ENCODE results near the gene UBE2L5. TPM values are rescaled to one million over a fixed set of nuclear protein-coding genes. Genes with fewer than 3 reads are reported as not detected.

UBE2L5 gene
- total and polyA plus RNA-seq, 2 donors (not counting 3 experiments of a cell fraction or from before 2014, with no cell fraction given) = not detected

DNA sequence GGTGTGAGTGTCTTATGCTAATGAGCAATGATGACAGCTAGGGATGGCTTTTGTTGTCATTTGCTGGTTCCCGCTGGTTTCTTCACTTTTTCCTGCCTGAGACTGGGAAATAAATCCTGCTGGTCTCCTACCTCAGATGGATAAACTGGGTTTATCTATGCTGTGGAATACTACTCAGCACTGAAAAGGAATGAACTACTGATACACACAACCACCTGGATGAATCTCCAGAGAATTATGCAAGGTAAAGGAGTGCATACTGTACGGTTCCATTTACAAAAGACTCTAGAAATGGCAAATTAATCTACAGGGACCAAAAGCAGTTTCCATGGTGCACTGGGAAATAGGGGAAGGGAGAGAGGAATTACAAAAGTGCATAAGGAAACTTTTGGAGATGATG is 41.2 kb upstream of the UBE2L5 start:
- no peak for FAIRE-seq

More for the DNA sequence above, 41.2 kb upstream of the UBE2L5 start:
- no peak for DNase-seq (ENCODE audit: low read depth, low spot score)
- no peaks in the 10 kb centered on the region for H3K79me2 ChIP-seq (ENCODE audit: control insufficient read depth, insufficient read depth, low read length)
- H3K4me2 ChIP-seq (ENCODE audit: insufficient read depth, low read length) = no peak overlapping the region
- H3K4me3 ChIP-seq (replicated peaks in 1 of 3; ENCODE audit: insufficient read depth in 1 of 3, low read depth in 1 of 3, low read length in 3 of 3) = no peak overlapping the region
- H3K27me3 ChIP-seq (ENCODE audit: control insufficient read depth in 2 of 2, insufficient read depth in 2 of 2, low read length in 2 of 2) = peaks cover 2 to 8% of the 10 kb centered on the region in 2 experiments
- no peaks in the 10 kb centered on the region for H3K36me3 ChIP-seq (ENCODE audit: control insufficient read depth in 2 of 2, extremely low read depth in 1 of 2, insufficient read depth in 2 of 2, low read length in 2 of 2)
- POLR2A ChIA-PET = no interaction called here
- CTCF ChIA-PET = no interaction called here
- H4K20me1 ChIP-seq (replicated peaks; ENCODE audit: control insufficient read depth, extremely low read depth, insufficient read depth, low read length) = no peaks in the 10 kb centered on the region
- TF ChIP-seq, protein P1, sequence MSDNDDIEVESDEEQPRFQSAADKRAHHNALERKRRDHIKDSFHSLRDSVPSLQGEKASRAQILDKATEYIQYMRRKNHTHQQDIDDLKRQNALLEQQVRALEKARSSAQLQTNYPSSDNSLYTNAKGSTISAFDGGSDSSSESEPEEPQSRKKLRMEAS (IDR thresholded peaks at IDR 0.05; ENCODE audit: insufficient read depth, insufficient read length) = no peak
- TF ChIP-seq POLR2A (IDR thresholded peaks at IDR 0.05; ENCODE audit: low read depth, low read length) (no peak), GATA2 (IDR thresholded peaks at IDR 0.05; ENCODE audit: insufficient read depth, insufficient read length, low read depth, low read length) (no peak), EZH2 (IDR thresholded peaks at IDR 0.05; ENCODE audit: borderline replicate concordance, low read depth, low read length, severe bottlenecking) (no peak), MYC (IDR thresholded peaks at IDR 0.05; ENCODE audit: low read depth, low read length) (no peak), JUN (IDR thresholded peaks at IDR 0.05; ENCODE audit: borderline replicate concordance, insufficient read depth, insufficient read length, low read depth) (no peak), POLR2AphosphoS5 (IDR thresholded peaks at IDR 0.05; ENCODE audit: insufficient read depth, low read depth, low read length) (no peak), FOS (IDR thresholded peaks at IDR 0.05; ENCODE audit: borderline replicate concordance, insufficient read depth, low read length) (no peak)
- TF ChIP-seq, protein P2, sequence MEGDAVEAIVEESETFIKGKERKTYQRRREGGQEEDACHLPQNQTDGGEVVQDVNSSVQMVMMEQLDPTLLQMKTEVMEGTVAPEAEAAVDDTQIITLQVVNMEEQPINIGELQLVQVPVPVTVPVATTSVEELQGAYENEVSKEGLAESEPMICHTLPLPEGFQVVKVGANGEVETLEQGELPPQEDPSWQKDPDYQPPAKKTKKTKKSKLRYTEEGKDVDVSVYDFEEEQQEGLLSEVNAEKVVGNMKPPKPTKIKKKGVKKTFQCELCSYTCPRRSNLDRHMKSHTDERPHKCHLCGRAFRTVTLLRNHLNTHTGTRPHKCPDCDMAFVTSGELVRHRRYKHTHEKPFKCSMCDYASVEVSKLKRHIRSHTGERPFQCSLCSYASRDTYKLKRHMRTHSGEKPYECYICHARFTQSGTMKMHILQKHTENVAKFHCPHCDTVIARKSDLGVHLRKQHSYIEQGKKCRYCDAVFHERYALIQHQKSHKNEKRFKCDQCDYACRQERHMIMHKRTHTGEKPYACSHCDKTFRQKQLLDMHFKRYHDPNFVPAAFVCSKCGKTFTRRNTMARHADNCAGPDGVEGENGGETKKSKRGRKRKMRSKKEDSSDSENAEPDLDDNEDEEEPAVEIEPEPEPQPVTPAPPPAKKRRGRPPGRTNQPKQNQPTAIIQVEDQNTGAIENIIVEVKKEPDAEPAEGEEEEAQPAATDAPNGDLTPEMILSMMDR (IDR thresholded peaks at IDR 0.05; ENCODE audit: extremely low read depth in 1 of 2, insufficient read depth in 1 of 2, low read depth in 1 of 2, low read length in 2 of 2) = no peak
- H3K4me1 ChIP-seq (ENCODE audit: control insufficient read depth, extremely low read depth, insufficient read depth, low read length) = no peaks in the 10 kb centered on the region
- no TSS peak for BruUV-seq (replicated peaks)
- H2AFZ ChIP-seq (ENCODE audit: low read depth, low read length) = no peak overlapping the region
- dilution Hi-C loops (cut with MboI; ENCODE audit: extremely low pct_ligation_motif_present, low sequenced_read_pairs) = no loop called here
- H3K9me1 ChIP-seq (replicated peaks; ENCODE audit: control insufficient read depth, extremely low read depth, insufficient read depth, low read length) = no peaks in the 10 kb centered on the region
- H3K9ac ChIP-seq (replicated peaks; ENCODE audit: extremely low read depth, insufficient read depth, low read length) = no peak overlapping the region
- H3K27ac ChIP-seq (ENCODE audit: insufficient read depth, low read depth, low read length) = no peak overlapping the region
- intact Hi-C loops (cut with micrococcal nuclease) = no loop called here
- H3K9me3 ChIP-seq (replicated peaks; ENCODE audit: control insufficient read depth, insufficient read depth, low read length) = no peaks in the 10 kb centered on the region

Data from endothelial cell of umbilical vein (primary cell).